Left ventricle myocardium inferior (tissue), 1 donor: Measurements from ENCODE around the gene GABRB2. TPM values are rescaled to one million over a fixed set of nuclear protein-coding genes. Genes with fewer than 3 reads are reported as not detected.

Source experiments
- DNase-seq: peaks from one replicate; pipeline ENCODE4 v3.0.0-alpha.2; 2020
- H3K27ac ChIP-seq: fragments of 200-600 bp; replicated peaks from 2 replicates; pipeline ENCODE4 v1.8.0; 2021
- H3K27me3 ChIP-seq: fragments of 200-600 bp; 2 replicates; pipeline ENCODE4 v1.8.0; 2021; ENCODE audit warnings: low read depth
- H3K36me3 ChIP-seq: fragments of 200-600 bp; 2 replicates; pipeline ENCODE4 v1.8.0; 2021
- H3K4me1 ChIP-seq: fragments of 200-600 bp; 2 replicates; pipeline ENCODE4 v1.8.0; 2021
- H3K4me3 ChIP-seq: fragments of 200-600 bp; 2 replicates; pipeline ENCODE4 v1.8.0; 2021; ENCODE audit warnings: mild to moderate bottlenecking, moderate library complexity
- H3K9me3 ChIP-seq: fragments of 200-600 bp; replicated peaks from 2 replicates; pipeline ENCODE4 v1.8.0; 2021
- CTCF ChIP-seq: fragments of 200-600 bp; IDR thresholded peaks from 2 replicates; pipeline ENCODE4 v1.8.0; 2021; ENCODE audit warnings: antibody characterized with exemption, mild to moderate bottlenecking, borderline replicate concordance
- intact Hi-C: fragments of 100-400 bp; cut with micrococcal nuclease; formaldehyde crosslinking; loops from one replicate; pipeline ENCODE4 v1.11.0; 2022
- total RNA-seq: library from RNA; stranded (reverse); fragmentation: NEBNext Ultra II Directional; extraction: Animal tissue kit (Norgen Biotek cat#: 25700); gene quantifications from one replicate; pipeline ENCODE4 v1.2.1, GENCODE V29; 2021
- donor health status: DM: no; HTN: yes; CAD: no; lungs with severe emphysema.

GABRB2 gene
- total RNA-seq, 1 donor from 2014 or later, result 0.11 TPM

- H3K9me3 ChIP-seq, result no peaks in the 10 kb centered on the region
- H3K27me3 ChIP-seq, result no peaks in the 10 kb centered on the region
- H3K4me3 ChIP-seq, result no peak overlapping the region
- no peaks in the 10 kb centered on the region for H3K4me1 ChIP-seq
- intact Hi-C loops, result no loop called here
- no peaks in the 10 kb centered on the region for H3K36me3 ChIP-seq
- DNase-seq, result no peak
- H3K27ac ChIP-seq, result no peak overlapping the region
- TF ChIP-seq CTCF, result no peak
Observed at GRCh38 chr5:161403996-161404395, 142.5 kb downstream of the GABRB2 start.

GRCh38 chr5:161403121-161403520, 143.4 kb downstream of the GABRB2 start:
- H3K4me1 ChIP-seq, result no peaks in the 10 kb centered on the region
- H3K36me3 ChIP-seq, result no peaks in the 10 kb centered on the region
- DNase-seq, result no peak
- intact Hi-C loops, result no loop called here
- TF ChIP-seq CTCF, result no peak
- H3K9me3 ChIP-seq, result no peaks in the 10 kb centered on the region
- no peaks in the 10 kb centered on the region for H3K27me3 ChIP-seq
- no peak overlapping the region for H3K27ac ChIP-seq
- H3K4me3 ChIP-seq, result no peak overlapping the region

- Histone ChIP-seq H3K4me3 (no peak overlapping the region), H3K4me1 (no peaks in the 10 kb centered on the region), H3K36me3 (no peaks in the 10 kb centered on the region), H3K27me3 (no peaks in the 10 kb centered on the region), H3K27ac (no peak overlapping the region), H3K9me3 (no peaks in the 10 kb centered on the region)
- DNase-seq, result no peak
- no peak for TF ChIP-seq CTCF
- intact Hi-C loops, result no loop called here
Observed at GRCh38 chr5:161400583-161400982, 145.9 kb downstream of the GABRB2 start.

DNA sequence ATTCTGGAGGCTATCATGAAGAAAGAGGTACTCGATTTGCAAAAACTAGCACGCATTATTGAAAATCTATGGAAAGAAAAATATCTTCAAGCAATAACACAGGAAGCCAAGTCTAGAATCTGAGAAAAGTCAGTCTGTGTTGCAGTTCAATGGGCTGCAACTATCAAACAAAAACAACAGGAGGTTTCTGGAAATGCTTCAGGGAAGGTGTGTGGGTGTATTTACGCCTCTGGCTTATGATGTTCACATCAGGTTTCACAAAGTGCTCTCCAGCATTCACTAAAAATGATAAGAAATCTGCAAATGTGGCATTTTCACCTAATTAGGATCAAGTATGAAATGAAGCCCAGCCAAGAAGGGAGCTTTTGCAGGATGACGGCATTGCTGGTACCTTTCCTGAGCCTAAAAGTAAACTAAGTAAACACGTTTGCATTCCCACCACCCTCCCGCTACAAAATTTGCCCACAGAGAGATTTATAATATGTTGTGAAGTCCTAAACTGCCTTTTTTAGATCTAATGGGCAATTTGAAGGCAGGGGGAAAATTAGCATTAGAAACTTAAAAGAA, 146.4 kb downstream of the GABRB2 start:
- TF ChIP-seq CTCF, result no peak
- H3K4me1 ChIP-seq, result no peaks in the 10 kb centered on the region
- no peaks in the 10 kb centered on the region for H3K9me3 ChIP-seq
- no peak overlapping the region for H3K27ac ChIP-seq
- intact Hi-C loops, result no loop called here
- no peak for DNase-seq
- no peaks in the 10 kb centered on the region for H3K27me3 ChIP-seq
- no peak overlapping the region for H3K4me3 ChIP-seq
- H3K36me3 ChIP-seq, result no peaks in the 10 kb centered on the region

GRCh38 chr5:161397448-161397847, 149.1 kb downstream of the GABRB2 start:
- H3K27me3 ChIP-seq, result no peaks in the 10 kb centered on the region
- peaks cover 4% of the 10 kb centered on the region for H3K9me3 ChIP-seq
- H3K36me3 ChIP-seq, result no peaks in the 10 kb centered on the region
- intact Hi-C loops, result no loop called here
- no peak overlapping the region for H3K27ac ChIP-seq
- TF ChIP-seq CTCF, result no peak
- no peak overlapping the region for H3K4me3 ChIP-seq
- DNase-seq, result no peak
- H3K4me1 ChIP-seq, result no peaks in the 10 kb centered on the region

GRCh38 chr5:161396171-161396570, 150.4 kb downstream of the GABRB2 start:
- intact Hi-C loops, result no loop called here
- Histone ChIP-seq H3K27ac (no peak overlapping the region), H3K27me3 (no peaks in the 10 kb centered on the region), H3K4me1 (no peaks in the 10 kb centered on the region), H3K36me3 (no peaks in the 10 kb centered on the region), H3K4me3 (no peak overlapping the region), H3K9me3 (peaks cover 4% of the 10 kb centered on the region)
- no peak for DNase-seq
- no peak for TF ChIP-seq CTCF
